ENCODE results near the gene FCER2. TPM values are rescaled to one million over a fixed set of nuclear protein-coding genes. Genes with fewer than 3 reads are reported as not detected.

FCER2 gene
- total and polyA plus RNA-seq, 2 donors from 2014 or later, result 1.0 TPM; not detected in 1

- H3K27ac ChIP-seq (ENCODE audit: low read depth in 2 of 2, low read length in 2 of 2), result no peak overlapping the region
- H3K9me3 ChIP-seq (ENCODE audit: control insufficient read depth in 2 of 3, insufficient read depth in 1 of 3, low read length in 3 of 3), result no peaks in the 10 kb centered on the region
- peaks cover 0 to 10% (median 5%) of the 10 kb centered on the region in 3 donors for H3K36me3 ChIP-seq (ENCODE audit: control insufficient read depth in 2 of 3, insufficient read depth in 3 of 3, low read length in 3 of 3)
- no peak overlapping the region for H3K9ac ChIP-seq (ENCODE audit: low read length in 3 of 3)
- H3K27me3 ChIP-seq (ENCODE audit: control insufficient read depth, insufficient read depth, low read length), result no peaks in the 10 kb centered on the region
- no peak overlapping the region for H3K4me3 ChIP-seq (ENCODE audit: low read length in 3 of 3)
- no peak for DNase-seq
- no peak for TF ChIP-seq CTCF (IDR thresholded peaks at IDR 0.05; ENCODE audit: borderline replicate concordance, extremely low read depth, insufficient read depth)
- intact Hi-C loops (cut with DNase I), result no loop called here
- H3K4me1 ChIP-seq (ENCODE audit: control insufficient read depth in 2 of 3, insufficient read depth in 2 of 3, low read depth in 1 of 3, low read length in 3 of 3), result peaks cover 0 to 3% (median 0%) of the 10 kb centered on the region in 3 donors
- FAIRE-seq, result no peak
Measured at GRCh38 chr19:7643031-7643415, 58.9 kb downstream of the FCER2 start.

- DNase-seq (no peak), FAIRE-seq (no peak)
- Histone ChIP-seq H3K9me3 (ENCODE audit: control insufficient read depth in 2 of 3, insufficient read depth in 1 of 3, low read length in 3 of 3) (no peaks in the 10 kb centered on the region), H3K4me3 (ENCODE audit: low read length in 3 of 3) (no peak overlapping the region), H3K9ac (ENCODE audit: low read length in 3 of 3) (no peak overlapping the region), H3K27ac (ENCODE audit: low read depth in 2 of 2, low read length in 2 of 2) (no peak overlapping the region), H3K4me1 (ENCODE audit: control insufficient read depth in 2 of 3, insufficient read depth in 2 of 3, low read depth in 1 of 3, low read length in 3 of 3) (peaks cover 0 to 5% (median 0%) of the 10 kb centered on the region in 3 donors), H3K27me3 (ENCODE audit: control insufficient read depth, insufficient read depth, low read length) (no peaks in the 10 kb centered on the region), H3K36me3 (ENCODE audit: control insufficient read depth in 2 of 3, insufficient read depth in 3 of 3, low read length in 3 of 3) (peaks cover 0 to 10% (median 5%) of the 10 kb centered on the region in 3 donors)
- intact Hi-C loops (cut with DNase I), result no loop called here
- TF ChIP-seq CTCF (IDR thresholded peaks at IDR 0.05; ENCODE audit: borderline replicate concordance, extremely low read depth, insufficient read depth), result no peak
Measured at GRCh38 chr19:7642295-7643030, 59.5 kb downstream of the FCER2 start.

GRCh38 chr19:7641290-7642276, 60.3 kb downstream of the FCER2 start:
- no peak overlapping the region for H3K27ac ChIP-seq (ENCODE audit: low read depth in 2 of 2, low read length in 2 of 2)
- H3K36me3 ChIP-seq (ENCODE audit: control insufficient read depth in 2 of 3, insufficient read depth in 3 of 3, low read length in 3 of 3), result peaks cover 0 to 10% (median 5%) of the 10 kb centered on the region in 3 donors
- H3K27me3 ChIP-seq (ENCODE audit: control insufficient read depth, insufficient read depth, low read length), result no peaks in the 10 kb centered on the region
- intact Hi-C loops (cut with DNase I), result no loop called here
- H3K9ac ChIP-seq (ENCODE audit: low read length in 3 of 3), result no peak overlapping the region
- no peak overlapping the region for H3K4me3 ChIP-seq (ENCODE audit: low read length in 3 of 3)
- no peaks in the 10 kb centered on the region for H3K9me3 ChIP-seq (ENCODE audit: control insufficient read depth in 2 of 3, insufficient read depth in 1 of 3, low read length in 3 of 3)
- TF ChIP-seq CTCF (IDR thresholded peaks at IDR 0.05; ENCODE audit: borderline replicate concordance, extremely low read depth, insufficient read depth), result no peak
- FAIRE-seq (no peak), DNase-seq (no peak)
- peaks cover 0 to 7% (median 0%) of the 10 kb centered on the region in 3 donors for H3K4me1 ChIP-seq (ENCODE audit: control insufficient read depth in 2 of 3, insufficient read depth in 2 of 3, low read depth in 1 of 3, low read length in 3 of 3)
